Right ventricle myocardium superior (tissue), 1 donor: ENCODE data around the gene DDX18. TPM values are rescaled to one million over a fixed set of nuclear protein-coding genes. Genes with fewer than 3 reads are reported as not detected.
A peak's percentile ranks its signal among the peaks of the same experiment; 100 is the strongest.

Experiments
- ATAC-seq: fragments of 200-7000 bp; cut with Tn5 transposase; one replicate; pipeline ENCODE4 v1.9.1; 2020; ENCODE audit warnings: mild to moderate bottlenecking; ENCODE audit not compliant: poor library complexity
- DNase-seq: peaks from one replicate; pipeline ENCODE4 v3.0.0-alpha.2; 2020
- intact Hi-C: fragments of 100-400 bp; cut with DNase I; formaldehyde crosslinking; loops from one replicate; pipeline ENCODE4 v1.11.2; 2022
- total RNA-seq: library from RNA; stranded (reverse); fragmentation: NEBNext Ultra II Directional; extraction: Animal tissue kit (Norgen Biotek cat#: 25700); gene quantifications from one replicate; pipeline ENCODE4 v1.2.1, GENCODE V29; 2021
- donor health status: DM: no; HTN: yes; CAD: no; lungs with severe emphysema.

DDX18 gene
- total RNA-seq, 1 donor from 2014 or later, result 22.1 TPM

GRCh38 chr2:117832332-117832731, 17.8 kb downstream of the DDX18 start:
- ATAC-seq, result no peak
- DNase-seq, result no peak

GRCh38 chr2:117832905-117833613, 18.6 kb downstream of the DDX18 start:
- intact Hi-C loops, result no loop called here
- ATAC-seq, result no peak
- DNase-seq, result no peak

More at GRCh38 chr2:117832332-117832731, 17.8 kb downstream of the DDX18 start:
- intact Hi-C loops, result no loop called here

- ATAC-seq, result no peak
- intact Hi-C loops, result no loop called here
Measured at GRCh38 chr2:117833911-117834310, 19.4 kb downstream of the DDX18 start.

GRCh38 chr2:117834992-117835391, 20.5 kb downstream of the DDX18 start:
- ATAC-seq (no peak), DNase-seq (no peak)
- intact Hi-C loops, result loop anchor here (5.0 kb wide), 1 partner anchor 167 kb away; no protein-coding TSS in a partner anchor

More at GRCh38 chr2:117833911-117834310, 19.4 kb downstream of the DDX18 start:
- no peak for DNase-seq

- DNase-seq (peak; percentile 92), ATAC-seq (peak; percentile 99)
- intact Hi-C loops, result loop anchor here (5.0 kb wide), 1 partner anchor 166 kb away; no protein-coding TSS in a partner anchor
Measured at GRCh38 chr2:117835990-117836760, 21.7 kb downstream of the DDX18 start.

- intact Hi-C loops, result no loop called here
- DNase-seq (no peak), ATAC-seq (no peak)
Measured at GRCh38 chr2:117845304-117845703, 30.8 kb downstream of the DDX18 start.

GRCh38 chr2:117850015-117850414, 35.5 kb downstream of the DDX18 start:
- intact Hi-C loops, result no loop called here
- DNase-seq, result no peak
- no peak for ATAC-seq

GRCh38 chr2:117850461-117850860, 36.0 kb downstream of the DDX18 start:
- DNase-seq (no peak), ATAC-seq (no peak)
- intact Hi-C loops, result no loop called here

GRCh38 chr2:117851969-117852368, 37.5 kb downstream of the DDX18 start:
- intact Hi-C loops, result no loop called here
- no peak for DNase-seq
- no peak for ATAC-seq

- ATAC-seq, result no peak
- intact Hi-C loops, result no loop called here
- DNase-seq, result no peak
Measured at GRCh38 chr2:117853316-117853715, 38.8 kb downstream of the DDX18 start.

- no peak for DNase-seq
- intact Hi-C loops, result no loop called here
- ATAC-seq, result no peak
Measured at GRCh38 chr2:117853873-117854272, 39.4 kb downstream of the DDX18 start.

GRCh38 chr2:117854610-117855009, 40.1 kb downstream of the DDX18 start:
- intact Hi-C loops, result no loop called here
- no peak for ATAC-seq
- DNase-seq, result no peak

GRCh38 chr2:117855886-117856285, 41.4 kb downstream of the DDX18 start:
- intact Hi-C loops, result no loop called here
- ATAC-seq, result no peak
- DNase-seq, result no peak

- ATAC-seq, result no peak
Measured at GRCh38 chr2:117856415-117857210, 42.1 kb downstream of the DDX18 start.

GRCh38 chr2:117858336-117858735, 43.8 kb downstream of the DDX18 start:
- ATAC-seq (no peak), DNase-seq (no peak)
- intact Hi-C loops, result no loop called here

More at GRCh38 chr2:117856415-117857210, 42.1 kb downstream of the DDX18 start:
- intact Hi-C loops, result no loop called here
- no peak for DNase-seq

- DNase-seq, result no peak
- intact Hi-C loops, result no loop called here
- ATAC-seq, result no peak
Measured at GRCh38 chr2:117858892-117859531, 44.5 kb downstream of the DDX18 start.

GRCh38 chr2:117859532-117859911, 45.0 kb downstream of the DDX18 start:
- ATAC-seq (no peak), DNase-seq (no peak)
- intact Hi-C loops, result no loop called here

GRCh38 chr2:117859924-117860647, 45.6 kb downstream of the DDX18 start:
- intact Hi-C loops, result no loop called here
- DNase-seq (no peak), ATAC-seq (no peak)
